WTC11 (cell line): Measurements from ENCODE around the gene ZNF593.

Source experiments
- ETV6 ChIP-seq: sonication (generic); formaldehyde crosslinking; IDR thresholded peaks from 2 replicates; pipeline ENCODE4 v1.8.1; 2022; ENCODE audit warnings: mild to moderate bottlenecking, missing genetic modification reagents
- NFE2L1 ChIP-seq: sonication (generic); formaldehyde crosslinking; IDR thresholded peaks from 2 replicates; pipeline ENCODE4 v1.8.1; 2023; ENCODE audit warnings: missing genetic modification reagents
- RORB ChIP-seq: fragments of 250-450 bp; sonication (Bioruptor Pico); IDR thresholded peaks from 2 replicates; pipeline ENCODE4 v1.9.0; 2021; ENCODE audit warnings: mild to moderate bottlenecking
- ZBTB21 ChIP-seq: sonication (generic); formaldehyde crosslinking; IDR thresholded peaks from 2 replicates; pipeline ENCODE4 v1.8.1; 2023; ENCODE audit warnings: mild to moderate bottlenecking, missing genetic modification reagents, borderline replicate concordance
- TF ChIP-seq, protein P1 (sequence below): fragments of 200-600 bp; IDR thresholded peaks from 2 replicates; pipeline ENCODE4 v1.8.0; 2022; ENCODE audit warnings: antibody characterized with exemption
- TF ChIP-seq, protein P2 (sequence below): sonication (generic); formaldehyde crosslinking; IDR thresholded peaks from 2 replicates; pipeline ENCODE4 v1.8.1; 2022; ENCODE audit warnings: low read depth, missing genetic modification reagents, borderline replicate concordance

DNA sequence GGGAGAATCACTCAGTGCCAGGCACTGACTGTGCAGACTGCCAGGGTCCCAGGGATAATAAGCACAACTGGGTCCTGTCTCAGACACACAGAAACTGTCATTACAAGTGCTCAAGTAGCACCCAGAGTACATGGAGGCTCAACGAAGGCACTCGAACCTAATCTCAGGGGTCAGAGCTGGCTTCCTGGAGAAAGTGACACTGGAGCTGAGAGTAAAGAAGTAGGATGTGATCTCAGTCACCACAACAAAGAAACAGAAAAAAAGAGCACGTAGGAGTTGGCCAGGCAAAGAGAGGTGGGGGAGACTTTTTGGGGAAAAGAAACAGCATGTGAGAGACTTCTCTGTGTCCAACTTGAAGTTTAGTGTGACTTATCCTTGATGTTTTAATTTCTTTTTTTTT, 22.0 kb downstream of the ZNF593 start:
- TF ChIP-seq RORB (CRISPR knock-in tag) (no peak), ZBTB21 (CRISPR knock-in tag) (no peak), ETV6 (no peak), NFE2L1 (CRISPR knock-in tag) (no peak)
- TF ChIP-seq, protein P1, sequence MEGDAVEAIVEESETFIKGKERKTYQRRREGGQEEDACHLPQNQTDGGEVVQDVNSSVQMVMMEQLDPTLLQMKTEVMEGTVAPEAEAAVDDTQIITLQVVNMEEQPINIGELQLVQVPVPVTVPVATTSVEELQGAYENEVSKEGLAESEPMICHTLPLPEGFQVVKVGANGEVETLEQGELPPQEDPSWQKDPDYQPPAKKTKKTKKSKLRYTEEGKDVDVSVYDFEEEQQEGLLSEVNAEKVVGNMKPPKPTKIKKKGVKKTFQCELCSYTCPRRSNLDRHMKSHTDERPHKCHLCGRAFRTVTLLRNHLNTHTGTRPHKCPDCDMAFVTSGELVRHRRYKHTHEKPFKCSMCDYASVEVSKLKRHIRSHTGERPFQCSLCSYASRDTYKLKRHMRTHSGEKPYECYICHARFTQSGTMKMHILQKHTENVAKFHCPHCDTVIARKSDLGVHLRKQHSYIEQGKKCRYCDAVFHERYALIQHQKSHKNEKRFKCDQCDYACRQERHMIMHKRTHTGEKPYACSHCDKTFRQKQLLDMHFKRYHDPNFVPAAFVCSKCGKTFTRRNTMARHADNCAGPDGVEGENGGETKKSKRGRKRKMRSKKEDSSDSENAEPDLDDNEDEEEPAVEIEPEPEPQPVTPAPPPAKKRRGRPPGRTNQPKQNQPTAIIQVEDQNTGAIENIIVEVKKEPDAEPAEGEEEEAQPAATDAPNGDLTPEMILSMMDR = no peak
- TF ChIP-seq, protein P2, sequence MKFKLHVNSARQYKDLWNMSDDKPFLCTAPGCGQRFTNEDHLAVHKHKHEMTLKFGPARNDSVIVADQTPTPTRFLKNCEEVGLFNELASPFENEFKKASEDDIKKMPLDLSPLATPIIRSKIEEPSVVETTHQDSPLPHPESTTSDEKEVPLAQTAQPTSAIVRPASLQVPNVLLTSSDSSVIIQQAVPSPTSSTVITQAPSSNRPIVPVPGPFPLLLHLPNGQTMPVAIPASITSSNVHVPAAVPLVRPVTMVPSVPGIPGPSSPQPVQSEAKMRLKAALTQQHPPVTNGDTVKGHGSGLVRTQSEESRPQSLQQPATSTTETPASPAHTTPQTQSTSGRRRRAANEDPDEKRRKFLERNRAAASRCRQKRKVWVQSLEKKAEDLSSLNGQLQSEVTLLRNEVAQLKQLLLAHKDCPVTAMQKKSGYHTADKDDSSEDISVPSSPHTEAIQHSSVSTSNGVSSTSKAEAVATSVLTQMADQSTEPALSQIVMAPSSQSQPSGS (CRISPR knock-in tag) = no peak
